Adrenal gland (tissue), 5 donors: ENCODE data around the gene DNAL4.

ENCODE experiments used
- CTCF ChIP-seq, 6 experiments: fragments of 450-650 bp in 4 of 6; fragments of 200-600 bp in 2 of 6; sonication (generic) in 1 of 6; IDR thresholded peaks; 1 replicate in 5 of 6; 2 replicates in 1 of 6; pipeline versions ENCODE4 v1.5.1 to v1.8.0; 2016 to 2021; ENCODE audit warnings: antibody characterized with exemption in 6 of 6, mild to moderate bottlenecking in 2 of 6, moderate library complexity in 1 of 6
- POLR2A ChIP-seq, 2 donors: fragments of 450-650 bp; IDR thresholded peaks; one replicate each; pipeline ENCODE4 v1.6.1; 2017; ENCODE audit warnings: antibody characterized with exemption in 2 of 2, mild to moderate bottlenecking in 2 of 2, moderate library complexity in 1 of 2
- donor health status: DM: no; HTN: no; CAD: no.

- no peak for TF ChIP-seq CTCF (IDR thresholded peaks at IDR 0.05)
- TF ChIP-seq POLR2A (IDR thresholded peaks at IDR 0.05): no peak
These were observed 626 bp downstream of the DNAL4 start for GRCh38 chr22:38793317-38793716.
